ENCODE measurements around the gene CNNM2.
A peak's percentile ranks its signal among the peaks of the same experiment; 100 is the strongest.
"Not testable (repeated sequence)": the region's sequence is repeated elsewhere in the genome, so short reads cannot be mapped to it uniquely, and the experiment has no call there.

Gene CNNM2

GRCh38 chr10:102926842-102927241 lies 8.7 kb downstream of the CNNM2 start:
- DNase-seq (ENCODE audit: low read depth, low spot score): no peak

- DNase-seq (ENCODE audit: low read depth, low spot score): no peak
These were observed 9.4 kb downstream of the CNNM2 start for GRCh38 chr10:102927311-102928010.

DNA sequence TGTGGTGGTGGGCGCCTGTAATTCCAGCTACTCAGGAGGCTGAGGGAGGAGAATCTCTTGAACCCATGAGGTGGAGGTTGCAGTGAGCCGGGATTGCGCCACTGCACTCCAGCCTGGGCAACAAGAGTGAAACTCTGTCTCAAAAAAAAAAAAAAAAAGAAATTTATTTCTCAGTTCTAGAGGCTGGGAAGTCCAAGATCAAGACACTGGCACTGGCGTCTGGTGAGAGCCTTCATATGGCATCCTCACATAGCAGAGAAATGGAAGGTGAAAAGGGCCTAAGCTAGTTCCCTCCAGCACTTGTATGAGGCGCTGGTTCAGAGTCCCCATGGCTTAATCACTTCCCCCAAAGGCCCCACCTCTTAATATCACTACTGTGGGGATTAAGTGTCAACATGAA lies 10.3 kb downstream of the CNNM2 start:
- not testable (repeated sequence) for DNase-seq (ENCODE audit: low read depth, low spot score)

DNA sequence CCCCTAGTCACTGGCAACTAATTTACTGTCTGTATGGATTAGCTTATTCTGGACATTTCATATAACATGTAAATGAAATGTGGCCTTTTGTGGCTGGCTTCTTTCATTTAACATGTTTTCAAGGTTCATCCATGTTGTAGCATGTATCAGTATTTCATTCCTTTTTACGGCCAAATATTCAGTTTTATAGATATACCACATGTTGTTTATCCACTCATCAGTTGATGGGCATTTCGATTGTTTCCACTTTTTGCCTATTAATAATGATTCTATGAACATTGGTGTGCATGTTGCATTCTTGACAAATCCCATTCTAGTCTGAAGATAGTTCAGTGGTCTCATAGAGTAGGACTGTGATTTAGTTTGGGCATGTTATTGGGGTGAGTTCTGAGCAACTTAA lies 12.6 kb downstream of the CNNM2 start:
- no peak for DNase-seq (ENCODE audit: low read depth, low spot score)

DNA sequence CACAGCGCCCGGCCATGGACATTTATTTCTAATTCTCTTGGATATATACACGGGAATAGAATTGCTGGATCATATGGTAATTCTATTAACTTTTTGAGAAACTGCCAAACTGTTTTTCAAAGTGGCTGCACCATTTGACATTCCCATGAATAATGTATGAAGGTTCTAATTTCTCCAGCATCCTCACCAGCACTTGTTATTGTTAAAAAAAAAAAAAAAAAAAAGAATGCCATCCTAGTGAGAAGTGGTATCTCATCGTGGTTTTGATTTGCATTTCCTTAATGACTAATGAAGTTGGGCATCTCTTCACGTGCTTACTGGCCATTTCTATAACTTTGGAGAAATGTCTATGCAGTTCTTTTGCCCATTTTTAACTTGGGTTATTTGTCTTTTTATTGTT lies 13.5 kb downstream of the CNNM2 start:
- DNase-seq (ENCODE audit: low read depth, low spot score): no peak

- DNase-seq (ENCODE audit: low read depth, low spot score): no peak
These were observed 17.4 kb downstream of the CNNM2 start for GRCh38 chr10:102935505-102935904.

DNA sequence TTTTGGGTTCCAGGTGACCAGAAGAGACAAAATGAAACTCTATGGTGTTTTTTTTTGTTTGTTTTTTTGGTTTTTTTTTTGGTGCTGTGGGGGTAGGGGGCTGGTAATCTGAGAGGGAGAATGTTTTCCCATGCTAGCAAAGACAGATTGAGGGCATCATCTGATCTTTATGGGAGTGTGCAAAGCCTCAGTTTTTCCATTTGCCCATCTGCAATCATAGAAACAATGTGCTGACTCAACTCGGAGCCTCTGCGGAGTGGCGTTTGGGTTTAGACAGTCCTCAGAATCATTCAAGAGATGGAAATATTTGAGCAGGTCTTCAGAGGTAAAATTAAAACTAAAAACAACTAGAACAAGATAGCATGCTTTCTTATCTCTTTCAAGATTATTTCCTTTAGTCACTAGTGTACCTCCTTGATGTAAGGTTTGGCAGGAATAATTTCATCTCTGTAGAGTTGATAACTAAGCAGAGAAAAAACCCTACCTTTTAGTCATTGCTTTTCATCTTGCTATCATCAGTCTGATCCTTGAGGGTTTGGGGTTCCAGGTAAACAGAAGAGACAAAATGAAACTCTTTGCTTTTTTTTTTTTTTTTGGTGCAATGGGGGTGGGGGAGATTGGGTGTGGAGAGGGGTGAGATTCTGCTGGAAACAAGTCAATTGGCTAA lies 18.0 kb downstream of the CNNM2 start:
- no peak for DNase-seq (ENCODE audit: low read depth, low spot score)

DNA sequence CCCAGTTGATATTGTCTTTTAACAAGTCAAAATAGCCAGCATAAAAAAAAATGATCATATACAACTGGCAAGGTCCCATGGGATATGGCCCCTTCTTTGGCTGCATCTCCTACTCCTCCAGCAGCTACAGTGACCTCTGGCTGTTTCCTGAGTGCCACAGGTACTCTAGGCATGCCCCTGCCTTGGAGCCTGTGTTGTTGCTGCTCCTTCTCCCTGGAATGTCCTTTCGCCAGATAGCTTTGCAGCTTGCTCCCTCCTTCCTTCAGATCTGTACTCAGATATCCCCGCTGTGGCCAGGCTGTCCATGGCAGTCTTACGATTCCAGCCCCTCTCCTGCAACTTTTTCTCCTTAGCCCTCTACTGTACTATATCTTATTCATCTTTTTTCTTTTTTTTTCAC lies 23.3 kb downstream of the CNNM2 start:
- peak; percentile 69 for DNase-seq (ENCODE audit: low read depth, low spot score)

GRCh38 chr10:102945449-102945848 lies 27.4 kb downstream of the CNNM2 start:
- DNase-seq (ENCODE audit: low read depth, low spot score): peak; percentile 46

GRCh38 chr10:102945962-102946361 lies 27.9 kb downstream of the CNNM2 start:
- peak; percentile 33 for DNase-seq (ENCODE audit: low read depth, low spot score)

DNA sequence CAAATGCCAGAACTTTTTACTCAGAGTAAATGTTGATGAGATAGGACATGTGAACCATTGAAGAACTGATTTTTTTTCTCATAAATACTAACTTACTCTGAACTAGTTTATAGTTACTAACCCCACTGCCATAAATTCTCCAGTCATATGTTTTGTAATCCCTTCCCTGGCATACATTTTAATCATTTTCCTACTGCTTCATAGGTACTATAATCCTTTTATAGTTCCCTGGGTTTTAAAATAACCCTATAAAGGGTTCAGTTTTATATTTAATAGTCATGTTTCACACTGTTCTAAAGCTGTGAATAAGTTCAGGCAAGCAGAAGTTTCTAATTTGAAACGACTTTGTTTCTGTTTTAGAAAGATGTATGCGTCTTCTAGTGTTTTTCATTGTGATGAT lies 28.9 kb downstream of the CNNM2 start:
- no peak for DNase-seq (ENCODE audit: low read depth, low spot score)

DNA sequence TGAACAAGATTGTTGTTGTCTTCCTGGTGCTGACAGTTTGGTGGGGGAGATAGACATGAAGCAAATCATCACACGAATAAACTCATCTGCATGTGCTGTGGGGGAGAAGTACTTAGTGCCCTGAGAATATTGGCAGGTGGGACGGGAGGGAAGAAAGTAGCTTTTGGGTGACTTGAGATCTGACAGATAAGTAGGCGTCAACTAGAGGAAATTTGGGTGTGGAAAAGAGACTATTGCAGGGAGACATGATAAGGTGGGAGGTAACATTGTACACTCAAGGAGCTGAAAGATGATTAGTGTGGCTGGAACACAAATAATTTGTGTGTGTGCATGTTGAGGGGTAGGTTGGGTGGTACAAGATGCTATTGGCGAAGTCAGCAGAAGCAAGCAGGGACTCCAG lies 30.1 kb downstream of the CNNM2 start:
- DNase-seq (ENCODE audit: low read depth, low spot score): no peak

GRCh38 chr10:102948786-102949185 lies 30.7 kb downstream of the CNNM2 start:
- no peak for DNase-seq (ENCODE audit: low read depth, low spot score)

DNA sequence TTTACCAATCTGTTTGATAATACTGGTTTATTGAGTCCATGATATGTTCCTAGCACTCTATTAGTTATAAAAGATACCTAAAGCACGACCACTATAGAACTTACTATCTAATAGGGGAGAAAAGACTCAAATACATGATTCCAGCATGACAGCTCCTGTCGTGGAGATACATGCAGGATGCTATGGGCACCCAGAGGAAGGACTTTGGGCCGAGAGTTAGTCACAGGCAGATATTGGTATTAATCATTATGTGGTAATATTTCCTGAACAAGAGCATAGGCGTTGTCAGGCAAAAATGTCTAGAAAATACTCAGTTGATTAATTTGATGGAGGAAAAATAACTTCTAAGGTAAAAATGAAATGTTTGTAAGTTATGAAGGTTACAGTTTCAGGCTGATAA lies 31.8 kb downstream of the CNNM2 start:
- DNase-seq (ENCODE audit: low read depth, low spot score): no peak

DNA sequence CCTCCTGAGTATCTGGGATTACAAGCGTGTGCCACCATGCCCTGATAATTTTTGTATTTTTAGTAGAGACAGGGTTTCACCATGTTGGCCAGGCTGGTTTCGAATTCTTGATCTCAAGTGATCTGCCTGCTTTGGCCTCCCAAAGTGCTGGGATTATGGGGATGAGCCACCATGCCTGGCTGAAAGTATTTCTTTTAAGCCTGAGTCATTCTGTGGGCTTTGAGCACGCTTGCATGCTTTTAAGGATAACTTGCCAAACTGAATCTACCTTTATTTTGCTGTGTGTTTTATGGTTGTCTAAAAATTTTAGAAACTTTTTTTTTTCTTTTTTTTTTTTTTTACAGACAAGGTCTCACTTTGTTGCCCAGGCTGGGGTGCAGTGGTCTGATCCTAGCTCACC lies 33.2 kb downstream of the CNNM2 start:
- DNase-seq (ENCODE audit: low read depth, low spot score): no peak

DNA sequence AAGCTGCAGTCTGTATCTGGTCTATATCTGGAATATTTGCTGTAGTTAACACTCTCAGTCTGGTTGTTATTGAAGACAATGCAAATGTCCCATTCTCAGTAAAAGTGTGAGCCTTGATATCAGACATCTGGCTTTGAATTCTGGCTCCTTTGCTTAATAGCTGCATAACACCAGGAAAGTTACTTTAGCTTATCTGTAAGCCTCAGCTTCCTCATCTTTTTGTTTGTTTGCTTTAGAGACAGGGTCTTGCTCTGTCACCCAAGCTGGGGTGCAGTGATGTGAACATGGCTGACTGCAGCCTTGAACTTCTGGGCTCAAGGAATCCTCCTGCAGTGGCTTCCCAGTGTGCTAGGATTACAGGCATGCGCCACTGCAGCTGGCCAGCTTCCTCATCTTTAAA lies 41.3 kb downstream of the CNNM2 start:
- no peak for DNase-seq (ENCODE audit: low read depth, low spot score)

- DNase-seq (ENCODE audit: low read depth, low spot score): no peak
These were observed 42.1 kb downstream of the CNNM2 start for GRCh38 chr10:102960157-102960556.

DNA sequence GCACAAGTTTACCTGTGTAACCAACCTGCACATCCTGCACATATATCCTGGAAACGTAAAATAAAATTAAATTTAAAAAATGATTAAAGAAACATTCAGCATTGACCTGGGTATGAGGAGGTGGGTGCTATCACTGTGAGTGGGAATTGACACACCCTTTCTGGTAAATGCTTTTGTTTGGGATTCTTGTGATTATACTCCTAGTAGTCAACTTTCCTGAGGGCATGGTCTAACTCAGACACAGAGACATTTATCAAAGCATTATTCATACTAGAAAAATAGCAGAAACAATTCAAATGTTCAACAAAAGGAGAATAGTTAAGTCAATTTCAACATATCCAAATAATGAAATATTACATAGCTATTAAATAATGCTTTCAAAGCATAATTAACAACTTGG lies 44.2 kb downstream of the CNNM2 start:
- no peak for DNase-seq (ENCODE audit: low read depth, low spot score)

GRCh38 chr10:102962951-102963755 lies 45.1 kb downstream of the CNNM2 start:
- DNase-seq (ENCODE audit: low read depth, low spot score): no peak

DNA sequence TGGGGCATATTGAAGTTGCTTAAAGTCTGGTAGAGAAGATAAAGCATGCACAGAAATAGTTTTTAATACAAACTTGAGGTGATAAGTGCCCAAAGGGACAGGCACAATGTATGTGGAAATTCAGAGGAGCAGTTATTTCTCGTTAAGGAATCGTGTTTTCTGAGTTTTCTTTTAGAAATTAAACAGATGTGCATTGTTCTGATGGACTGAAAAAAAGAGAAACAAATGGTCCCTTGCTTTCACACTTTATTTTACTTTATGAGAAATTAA lies 45.6 kb downstream of the CNNM2 start:
- DNase-seq (ENCODE audit: low read depth, low spot score): no peak

DNA sequence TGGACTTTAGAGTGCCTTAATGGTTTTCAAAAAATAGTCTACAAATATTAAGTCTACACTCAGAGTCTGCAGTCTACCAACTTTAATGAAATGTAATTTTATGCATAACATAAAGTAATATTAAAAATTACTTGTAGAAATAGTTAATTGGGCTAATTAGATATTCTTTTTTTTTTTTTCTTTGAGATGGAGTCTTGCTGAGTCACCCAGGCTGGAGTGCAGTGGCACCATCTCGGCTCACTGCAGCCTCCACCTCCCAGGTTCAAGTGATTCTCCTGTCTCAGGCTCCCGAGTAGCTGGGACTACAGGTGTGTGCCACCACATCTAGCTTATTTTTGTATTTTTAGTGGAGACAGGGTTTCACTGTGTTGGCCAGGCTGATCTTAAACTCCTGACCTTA lies 46.0 kb downstream of the CNNM2 start:
- not testable (repeated sequence) for DNase-seq (ENCODE audit: low read depth, low spot score)

GRCh38 chr10:102964713-102965112 lies 46.6 kb downstream of the CNNM2 start:
- DNase-seq (ENCODE audit: low read depth, low spot score): no peak

DNA sequence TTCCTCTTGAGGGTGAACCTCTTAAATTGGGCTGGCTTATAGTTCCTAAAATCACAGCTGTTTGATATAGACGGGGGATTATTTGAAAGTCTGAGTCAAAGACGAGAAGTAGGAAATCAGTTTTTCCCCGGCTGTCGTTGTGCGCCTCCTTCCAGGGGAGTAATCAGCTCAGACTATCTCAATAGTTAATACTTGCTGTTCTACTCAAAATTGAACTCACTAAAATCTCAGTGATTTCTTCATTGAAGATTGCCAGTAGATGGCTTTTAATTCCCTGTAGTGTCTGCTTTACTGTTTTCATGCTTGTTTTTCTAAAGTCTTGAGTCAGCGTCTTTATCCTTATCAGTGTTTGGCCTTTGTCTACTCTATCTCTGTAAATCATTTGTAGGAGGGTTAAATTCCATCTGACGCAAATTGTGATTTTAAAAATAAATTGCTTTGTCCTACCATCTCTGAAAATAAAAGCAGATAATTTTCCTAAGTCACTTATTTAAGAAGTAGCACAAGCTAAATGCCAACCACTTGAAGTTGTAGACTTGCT lies 47.3 kb downstream of the CNNM2 start:
- DNase-seq (ENCODE audit: low read depth, low spot score): no peak
